PFSK-1 (cell line): ENCODE data around the gene AUTS2.

Experiments
- POLR2AphosphoS5 ChIP-seq: IDR thresholded peaks from 2 replicates; pipeline ENCODE4 v1.6.1; 2012; ENCODE audit warnings: low read depth, mild to moderate bottlenecking, control low read depth, low read length, moderate library complexity
- SIN3A ChIP-seq: IDR thresholded peaks from 2 replicates; pipeline ENCODE4 v1.6.1; 2012; ENCODE audit warnings: mild to moderate bottlenecking, low read length, moderate library complexity, borderline replicate concordance; ENCODE audit not compliant: insufficient read depth

GRCh38 chr7:69739931-69740431, 141.7 kb downstream of the AUTS2 start:
- no peak for TF ChIP-seq POLR2AphosphoS5
- 0 out of 2 replicates have a peak, but pooled peaks have one; percentile 26 for TF ChIP-seq SIN3A
